ENCODE measurements around the gene IDI1.
"Not testable (repeated sequence)": the region's sequence is repeated elsewhere in the genome, so short reads cannot be mapped to it uniquely, and the experiment has no call there.

The IDI1 gene

DNA sequence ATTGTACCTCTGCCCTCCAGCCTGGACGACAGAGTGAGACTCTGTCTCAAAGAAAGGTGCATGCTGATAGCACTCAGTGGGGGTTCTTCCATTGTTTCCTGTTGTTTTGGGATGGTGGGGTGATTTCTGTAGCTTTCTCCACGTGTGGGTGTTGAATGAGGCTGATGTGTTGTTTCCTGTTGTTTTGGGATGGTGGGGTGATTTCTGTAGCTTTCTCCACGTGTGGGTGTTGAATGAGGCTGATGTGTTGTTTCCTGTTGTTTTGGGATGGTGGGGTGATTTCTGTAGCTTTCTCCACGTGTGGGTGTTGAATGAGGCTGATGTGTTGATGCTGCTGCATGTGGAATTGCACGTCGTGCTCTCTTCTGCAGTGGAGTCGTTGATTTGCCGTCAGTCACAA lies 39.0 kb downstream of the IDI1 start:
- WGBS = 83% methylated on average over 7 of the region's 8 CpGs

DNA sequence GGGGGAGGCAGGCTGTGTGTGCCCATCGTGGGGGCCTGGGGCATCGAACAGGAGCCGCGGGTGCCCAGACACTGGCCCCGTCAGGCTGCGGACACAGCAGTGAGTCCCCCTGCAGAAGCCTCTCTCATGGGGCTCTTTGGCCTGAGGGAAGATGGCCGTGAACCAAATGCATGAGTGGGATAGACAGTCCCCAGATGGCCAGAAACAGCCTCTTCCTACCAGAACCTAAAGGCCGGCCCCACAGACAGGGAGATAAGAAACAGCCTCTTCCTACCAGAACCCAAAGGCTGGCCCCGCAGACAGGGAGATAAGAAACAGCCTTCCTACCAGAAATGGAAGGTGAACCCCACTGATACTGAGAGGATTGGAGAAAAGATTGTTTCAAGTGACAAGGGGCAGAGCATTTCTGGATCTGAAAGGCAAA lies 39.8 kb downstream of the IDI1 start:
- Histone ChIP-seq H3K36me3 (ENCODE audit: insufficient read depth, low read length) (peaks cover 94% of the 10 kb centered on the region), H3K27ac (ENCODE audit: low read depth, low read length) (no peak overlapping the region), H3K27me3 (ENCODE audit: insufficient read depth, low read length) (no peaks in the 10 kb centered on the region), H3K9me3 (ENCODE audit: insufficient read depth, low read depth, low read length) (no peaks in the 10 kb centered on the region), H3K4me1 (ENCODE audit: insufficient read depth, low read length) (no peaks in the 10 kb centered on the region), H3K9ac (ENCODE audit: low read depth, low read length) (no peak overlapping the region), H3K4me3 (ENCODE audit: low read length) (no peak overlapping the region)
- 97% methylated on average over 9 of the region's 9 CpGs for WGBS

More for the DNA sequence above, 39.0 kb downstream of the IDI1 start:
- peaks cover 94% of the 10 kb centered on the region for H3K36me3 ChIP-seq (ENCODE audit: insufficient read depth, low read length)
- H3K9ac ChIP-seq (ENCODE audit: low read depth, low read length); H3K27me3 ChIP-seq (ENCODE audit: insufficient read depth, low read length); H3K27ac ChIP-seq (ENCODE audit: low read depth, low read length); H3K9me3 ChIP-seq (ENCODE audit: insufficient read depth, low read depth, low read length); H3K4me3 ChIP-seq (ENCODE audit: low read length); H3K4me1 ChIP-seq (ENCODE audit: insufficient read depth, low read length): not testable (repeated sequence)

DNA sequence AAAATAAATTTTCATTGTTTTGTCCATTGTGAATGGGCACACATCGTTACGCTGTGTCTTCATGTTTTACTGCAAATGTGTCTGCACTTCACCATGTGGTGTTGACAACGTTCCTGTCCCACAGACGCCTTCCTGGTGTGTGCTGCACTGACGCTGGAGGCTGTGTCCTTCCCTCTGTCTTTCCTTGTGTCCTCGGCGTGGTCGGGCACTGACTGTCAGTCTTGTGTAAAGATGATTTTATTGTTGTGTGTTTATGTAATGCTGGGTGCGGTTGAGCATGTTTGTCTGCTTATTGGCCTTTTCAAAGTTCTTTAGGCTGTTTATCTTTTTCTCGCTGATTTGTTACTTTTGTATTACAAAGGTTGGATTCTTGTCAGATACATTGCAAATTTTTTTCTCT lies 41.3 kb downstream of the IDI1 start:
- 94% methylated on average over 10 of the region's 10 CpGs for WGBS

DNA sequence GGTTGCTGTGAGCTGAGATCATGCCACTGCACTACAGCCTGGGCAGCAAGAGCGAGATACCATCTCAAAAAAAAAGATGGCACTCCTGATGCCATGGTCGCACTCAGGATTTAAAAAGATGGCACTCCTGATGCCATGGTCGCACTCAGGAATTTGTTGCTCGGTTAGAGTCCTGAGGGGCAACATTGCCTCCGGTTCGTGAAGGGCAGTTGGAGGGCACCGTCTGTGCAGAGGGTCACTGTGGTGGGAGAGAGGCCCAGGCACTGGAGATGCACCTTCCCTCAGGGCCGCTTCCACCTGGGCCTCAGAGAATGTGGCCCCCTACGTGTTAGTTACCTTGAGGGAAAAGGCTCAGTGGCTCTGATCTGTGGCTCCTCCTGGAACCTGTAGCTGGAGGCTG lies 42.3 kb downstream of the IDI1 start:
- Histone ChIP-seq H3K27ac (ENCODE audit: low read depth, low read length) (no peak overlapping the region), H3K9ac (ENCODE audit: low read depth, low read length) (no peak overlapping the region), H3K9me3 (ENCODE audit: insufficient read depth, low read depth, low read length) (no peaks in the 10 kb centered on the region), H3K4me3 (ENCODE audit: low read length) (no peak overlapping the region), H3K27me3 (ENCODE audit: insufficient read depth, low read length) (no peaks in the 10 kb centered on the region), H3K4me1 (ENCODE audit: insufficient read depth, low read length) (no peaks in the 10 kb centered on the region), H3K36me3 (ENCODE audit: insufficient read depth, low read length) (peaks cover 99% of the 10 kb centered on the region)
- 95% methylated on average over 9 of the region's 9 CpGs for WGBS

More for the DNA sequence above, 41.3 kb downstream of the IDI1 start:
- Histone ChIP-seq H3K27ac (ENCODE audit: low read depth, low read length) (no peak overlapping the region), H3K27me3 (ENCODE audit: insufficient read depth, low read length) (no peaks in the 10 kb centered on the region), H3K9ac (ENCODE audit: low read depth, low read length) (no peak overlapping the region), H3K4me3 (ENCODE audit: low read length) (no peak overlapping the region), H3K4me1 (ENCODE audit: insufficient read depth, low read length) (no peaks in the 10 kb centered on the region), H3K9me3 (ENCODE audit: insufficient read depth, low read depth, low read length) (no peaks in the 10 kb centered on the region), H3K36me3 (ENCODE audit: insufficient read depth, low read length) (peaks cover 99% of the 10 kb centered on the region)

DNA sequence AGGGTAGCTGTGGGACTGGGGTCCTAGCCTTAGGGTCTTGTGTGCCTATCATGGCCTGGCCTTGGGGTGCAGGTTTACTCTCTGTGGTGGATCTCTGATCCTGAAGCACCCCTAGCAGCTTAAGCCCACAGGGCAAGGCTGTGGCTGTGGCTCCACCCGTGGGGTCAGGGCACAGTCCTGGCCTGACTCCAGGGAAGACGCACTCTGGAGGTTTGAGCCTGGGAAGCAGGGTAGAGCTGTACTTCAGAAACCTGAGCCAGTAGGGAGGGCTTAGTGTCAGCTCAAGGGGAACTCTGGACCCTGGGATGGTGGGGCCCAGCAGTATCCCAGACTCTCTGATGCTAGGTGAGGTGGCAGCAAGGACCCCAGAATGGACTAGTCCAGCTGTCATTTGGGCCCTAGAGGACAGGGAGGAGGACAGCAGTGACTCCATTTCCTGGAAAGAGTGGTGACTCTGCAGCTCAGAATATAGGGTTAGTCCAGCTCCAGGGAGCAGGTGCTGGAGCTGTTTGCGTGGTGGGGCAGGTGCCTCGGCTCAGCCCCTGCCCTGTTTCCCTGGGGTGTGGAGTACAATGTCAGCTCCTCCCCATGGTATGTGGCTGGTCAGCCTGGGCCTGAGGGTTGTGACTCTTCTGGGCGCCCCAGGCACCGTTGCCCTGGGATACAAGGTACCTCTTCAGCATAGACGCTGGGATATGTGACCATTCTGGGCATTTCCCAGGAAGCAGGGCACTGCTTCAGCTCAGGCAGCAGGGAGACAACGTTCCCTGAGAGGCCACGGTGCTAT lies 44.8 kb downstream of the IDI1 start:
- no peak overlapping the region for H3K9ac ChIP-seq (ENCODE audit: low read depth, low read length)
- no peak overlapping the region for H3K27ac ChIP-seq (ENCODE audit: low read depth, low read length)
- no peaks in the 10 kb centered on the region for H3K27me3 ChIP-seq (ENCODE audit: insufficient read depth, low read length)
- 93% methylated on average over 9 of the region's 9 CpGs for WGBS
- H3K36me3 ChIP-seq (ENCODE audit: insufficient read depth, low read length) = peaks cover 98% of the 10 kb centered on the region
- H3K9me3 ChIP-seq (ENCODE audit: insufficient read depth, low read depth, low read length) = no peaks in the 10 kb centered on the region
- no peak overlapping the region for H3K4me3 ChIP-seq (ENCODE audit: low read length)
- no peaks in the 10 kb centered on the region for H3K4me1 ChIP-seq (ENCODE audit: insufficient read depth, low read length)

DNA sequence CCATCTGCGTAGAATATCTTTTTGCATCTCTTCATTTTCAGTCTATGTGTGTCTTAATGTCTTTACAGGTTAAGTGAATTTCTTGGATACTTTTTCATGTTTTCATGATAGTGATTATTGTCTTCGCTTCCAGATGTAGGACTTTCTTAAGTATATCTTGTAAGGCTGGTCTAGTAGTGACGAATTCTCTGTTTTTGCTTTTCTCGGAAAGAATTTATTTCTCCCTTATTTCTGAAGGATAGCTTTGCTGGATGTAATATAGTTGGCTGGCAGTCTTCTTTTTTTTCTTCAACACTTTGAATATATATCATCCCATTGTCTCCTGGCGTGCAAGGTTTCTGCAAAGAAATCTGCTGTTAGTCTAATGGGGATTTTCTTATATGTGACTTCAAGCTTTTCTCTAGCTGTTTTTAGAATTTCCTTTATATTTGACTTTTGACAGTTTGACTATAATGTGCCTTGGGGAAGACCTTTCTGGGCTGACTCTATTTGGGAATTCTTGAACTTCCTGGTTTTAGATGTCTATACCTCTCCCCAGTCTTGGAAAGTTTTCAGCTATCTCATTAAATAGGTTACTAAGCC lies 46.4 kb downstream of the IDI1 start:
- 98% methylated on average over 5 of the region's 5 CpGs for WGBS
- no peaks in the 10 kb centered on the region for H3K9me3 ChIP-seq (ENCODE audit: insufficient read depth, low read depth, low read length)

DNA sequence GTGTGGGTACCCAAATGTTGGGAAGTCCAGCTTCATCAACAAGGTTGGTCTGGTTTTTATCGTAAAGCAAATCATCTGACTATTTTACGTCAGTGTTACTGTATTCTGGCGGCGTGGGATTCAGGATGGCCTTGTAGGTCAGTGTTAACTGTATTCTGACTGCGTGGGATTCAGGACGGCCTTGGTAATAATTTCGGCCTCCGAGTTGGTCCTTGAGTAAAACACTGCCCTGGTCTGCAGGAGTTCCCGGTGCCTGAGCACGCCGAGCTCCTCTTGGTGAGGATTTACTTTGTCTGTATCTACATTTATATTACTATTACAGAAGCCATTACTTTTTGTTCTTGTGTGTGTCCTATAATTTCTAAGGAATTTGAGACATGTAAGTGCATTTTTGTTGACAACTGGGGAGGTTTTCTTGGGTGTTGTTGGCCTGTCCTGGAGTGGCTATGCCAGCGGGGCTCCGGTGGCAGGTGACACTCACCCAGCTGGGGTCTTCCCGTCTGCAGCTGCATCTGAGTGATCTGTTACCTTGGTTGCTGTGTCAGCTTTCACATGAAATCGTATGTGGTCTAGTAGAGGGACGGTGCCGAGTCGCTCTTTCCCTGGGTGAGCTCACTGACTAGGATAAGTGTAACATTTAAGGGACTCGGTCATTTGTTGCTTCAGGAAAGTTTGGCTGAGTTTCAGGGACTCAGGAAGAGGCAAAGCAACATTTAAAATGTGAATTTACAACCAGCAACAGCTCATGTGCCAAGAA lies 51.5 kb downstream of the IDI1 start:
- WGBS = 89% methylated on average over 19 of the region's 19 CpGs
- Histone ChIP-seq H3K27ac (ENCODE audit: low read depth, low read length) (no peak overlapping the region), H3K4me1 (ENCODE audit: insufficient read depth, low read length) (no peaks in the 10 kb centered on the region), H3K36me3 (ENCODE audit: insufficient read depth, low read length) (peaks cover 99% of the 10 kb centered on the region), H3K4me3 (ENCODE audit: low read length) (no peak overlapping the region), H3K9ac (ENCODE audit: low read depth, low read length) (no peak overlapping the region), H3K9me3 (ENCODE audit: insufficient read depth, low read depth, low read length) (no peaks in the 10 kb centered on the region), H3K27me3 (ENCODE audit: insufficient read depth, low read length) (no peaks in the 10 kb centered on the region)

More for the DNA sequence above, 46.4 kb downstream of the IDI1 start:
- Histone ChIP-seq H3K27me3 (ENCODE audit: insufficient read depth, low read length) (no peaks in the 10 kb centered on the region), H3K4me1 (ENCODE audit: insufficient read depth, low read length) (no peaks in the 10 kb centered on the region), H3K27ac (ENCODE audit: low read depth, low read length) (no peak overlapping the region), H3K4me3 (ENCODE audit: low read length) (no peak overlapping the region), H3K36me3 (ENCODE audit: insufficient read depth, low read length) (peaks cover 98% of the 10 kb centered on the region), H3K9ac (ENCODE audit: low read depth, low read length) (no peak overlapping the region)

DNA sequence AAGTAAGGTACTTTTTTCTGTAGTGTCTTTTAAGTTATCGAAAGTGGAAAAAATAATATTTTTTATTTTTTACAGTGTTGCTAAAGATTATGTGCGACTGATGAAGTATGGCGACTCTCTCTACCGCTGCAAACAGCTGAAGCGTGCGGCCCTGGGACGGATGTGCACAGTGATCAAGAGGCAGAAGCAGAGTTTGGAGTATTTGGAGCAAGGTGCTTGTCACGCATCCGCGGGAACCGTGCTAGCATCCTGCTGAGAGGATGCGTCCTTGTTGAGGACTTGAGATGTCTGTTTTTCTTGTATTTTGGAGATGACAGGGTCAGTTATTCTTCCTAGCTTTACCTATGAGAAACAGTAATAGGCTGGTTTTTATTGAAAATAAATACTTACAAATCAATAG lies 52.9 kb downstream of the IDI1 start:
- WGBS = 97% methylated on average over 12 of the region's 12 CpGs

DNA sequence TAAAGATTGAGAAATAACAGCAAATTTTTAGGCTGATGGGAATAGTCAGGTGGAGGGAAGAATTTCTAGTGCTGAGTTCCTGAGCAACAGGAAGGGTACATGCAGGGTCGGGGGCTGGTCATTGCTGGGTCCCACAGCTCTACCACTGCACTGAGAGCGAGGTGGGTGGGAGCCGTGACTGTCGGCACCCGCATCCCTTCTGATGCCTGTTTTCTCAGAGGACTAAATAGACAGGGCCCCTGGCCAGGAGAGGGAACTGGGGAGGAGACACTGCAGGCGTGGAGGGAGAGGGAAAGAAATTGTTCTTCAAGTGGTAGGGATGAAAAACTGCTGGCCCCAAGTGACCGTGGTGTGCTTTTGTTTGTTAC lies 53.4 kb downstream of the IDI1 start:
- Histone ChIP-seq H3K27me3 (ENCODE audit: insufficient read depth, low read length) (no peaks in the 10 kb centered on the region), H3K4me1 (ENCODE audit: insufficient read depth, low read length) (no peaks in the 10 kb centered on the region), H3K27ac (ENCODE audit: low read depth, low read length) (no peak overlapping the region), H3K36me3 (ENCODE audit: insufficient read depth, low read length) (peaks cover 91% of the 10 kb centered on the region), H3K9ac (ENCODE audit: low read depth, low read length) (no peak overlapping the region), H3K4me3 (ENCODE audit: low read length) (no peak overlapping the region), H3K9me3 (ENCODE audit: insufficient read depth, low read depth, low read length) (no peaks in the 10 kb centered on the region)
- 96% methylated on average over 7 of the region's 7 CpGs for WGBS

More for the DNA sequence above, 52.9 kb downstream of the IDI1 start:
- Histone ChIP-seq H3K4me1 (ENCODE audit: insufficient read depth, low read length) (no peaks in the 10 kb centered on the region), H3K27ac (ENCODE audit: low read depth, low read length) (no peak overlapping the region), H3K27me3 (ENCODE audit: insufficient read depth, low read length) (no peaks in the 10 kb centered on the region), H3K4me3 (ENCODE audit: low read length) (no peak overlapping the region), H3K9ac (ENCODE audit: low read depth, low read length) (no peak overlapping the region), H3K36me3 (ENCODE audit: insufficient read depth, low read length) (peaks cover 91% of the 10 kb centered on the region), H3K9me3 (ENCODE audit: insufficient read depth, low read depth, low read length) (no peaks in the 10 kb centered on the region)

DNA sequence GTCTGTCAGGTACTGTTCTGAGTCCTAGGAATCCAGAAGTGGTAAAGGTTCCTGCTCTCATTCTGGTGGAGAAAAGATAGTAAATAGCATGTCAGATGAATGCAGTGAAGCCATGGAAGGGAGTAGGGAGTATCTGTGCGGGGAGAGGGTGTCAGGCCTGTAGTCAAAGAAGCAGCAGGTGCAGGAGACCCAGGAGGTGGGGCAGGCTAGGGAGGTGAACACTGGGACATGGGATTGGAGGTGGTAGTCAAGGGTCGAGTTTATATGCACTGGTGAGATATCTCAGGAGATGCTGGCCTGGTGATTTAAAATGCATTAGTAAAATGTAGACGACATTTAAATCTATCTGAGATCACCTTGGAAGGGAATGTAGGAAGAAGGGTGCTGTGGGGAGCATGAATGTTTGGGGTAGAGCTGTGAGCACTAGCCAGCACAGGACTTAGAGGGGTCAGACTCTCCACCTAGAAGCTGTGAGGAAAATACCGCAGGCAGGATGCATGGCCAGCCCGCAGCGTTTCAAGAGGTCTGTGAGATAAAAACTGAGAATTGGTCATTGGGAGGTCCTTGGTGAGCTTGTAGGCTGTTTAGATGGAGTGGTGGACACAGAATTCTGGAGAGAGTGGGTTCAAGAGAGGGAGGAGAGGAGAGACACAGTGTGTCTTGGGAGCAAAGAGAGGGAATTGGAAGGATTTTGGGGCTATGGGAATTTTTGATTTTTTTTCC lies 53.9 kb downstream of the IDI1 start:
- H3K27me3 ChIP-seq (ENCODE audit: insufficient read depth, low read length) = no peaks in the 10 kb centered on the region
- H3K27ac ChIP-seq (ENCODE audit: low read depth, low read length) = no peak overlapping the region
- WGBS = 93% methylated on average over 6 of the region's 6 CpGs
- H3K9ac ChIP-seq (ENCODE audit: low read depth, low read length) = no peak overlapping the region
- no peaks in the 10 kb centered on the region for H3K9me3 ChIP-seq (ENCODE audit: insufficient read depth, low read depth, low read length)
- 0 out of 2 replicates have a peak, but pooled peaks cover under 1% of the 10 kb centered on the region for H3K4me1 ChIP-seq (ENCODE audit: insufficient read depth, low read length)
- H3K36me3 ChIP-seq (ENCODE audit: insufficient read depth, low read length) = peaks cover 87% of the 10 kb centered on the region
- H3K4me3 ChIP-seq (ENCODE audit: low read length) = no peak overlapping the region

DNA sequence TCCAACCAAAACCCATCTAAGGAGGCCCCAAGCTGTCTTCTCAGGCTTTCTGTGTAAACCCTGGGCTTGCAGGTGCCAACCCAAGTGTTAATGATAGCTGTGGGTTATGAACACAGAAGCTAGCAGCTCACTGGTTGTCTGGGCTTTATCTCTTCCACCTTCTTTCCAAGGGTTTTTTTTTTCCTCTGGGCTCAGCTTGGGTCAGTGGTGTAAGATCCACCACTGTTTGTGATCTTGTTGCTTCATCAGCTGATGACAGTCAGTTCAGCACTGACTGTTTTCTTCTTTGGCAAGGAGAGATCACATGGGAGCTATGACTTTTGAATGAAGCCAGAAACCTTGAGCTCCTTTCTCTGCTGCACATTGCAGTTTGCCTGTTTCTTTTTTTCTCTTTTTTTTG lies 56.0 kb downstream of the IDI1 start:
- H3K4me1 ChIP-seq (ENCODE audit: insufficient read depth, low read length) = peaks cover 8% of the 10 kb centered on the region; the same call in 1 of the 2 replicates
- no peak overlapping the region for H3K4me3 ChIP-seq (ENCODE audit: low read length)
- no peaks in the 10 kb centered on the region for H3K9me3 ChIP-seq (ENCODE audit: insufficient read depth, low read depth, low read length)
- no peak overlapping the region for H3K9ac ChIP-seq (ENCODE audit: low read depth, low read length)
- peaks cover 73% of the 10 kb centered on the region for H3K36me3 ChIP-seq (ENCODE audit: insufficient read depth, low read length)
- no peaks in the 10 kb centered on the region for H3K27me3 ChIP-seq (ENCODE audit: insufficient read depth, low read length)
- no peak overlapping the region for H3K27ac ChIP-seq (ENCODE audit: low read depth, low read length)

Data from HUES64 (cell line).